Measurements from ENCODE around the gene TRMT44.
"Not testable (repeated sequence)": the region's sequence is repeated elsewhere in the genome, so short reads cannot be mapped to it uniquely, and the experiment has no call there.

TRMT44 gene

GRCh38 chr4:8488791-8489369 is 48.3 kb downstream of the TRMT44 start:
- TF ChIP-seq CTCF (IDR thresholded peaks at IDR 0.05; ENCODE audit: extremely low read depth, insufficient read depth, missing control alignments), result no peak
- no peak for DNase-seq (ENCODE audit: low spot score)

GRCh38 chr4:8491478-8491877 is 50.9 kb downstream of the TRMT44 start:
- in situ Hi-C loops (cut with MboI; ENCODE audit: low pct_unique_long_range_greater_than_20kb, low sequenced_read_pairs, unreplicated experiment); DNase-seq (ENCODE audit: low spot score): not testable (repeated sequence)

More at GRCh38 chr4:8488791-8489369, 48.3 kb downstream of the TRMT44 start:
- in situ Hi-C loops (cut with MboI; ENCODE audit: low pct_unique_long_range_greater_than_20kb, low sequenced_read_pairs, unreplicated experiment), result no loop called here

- no peak for TF ChIP-seq CTCF (IDR thresholded peaks at IDR 0.05; ENCODE audit: extremely low read depth, insufficient read depth, missing control alignments)
- no peak for DNase-seq (ENCODE audit: low spot score)
- in situ Hi-C loops (cut with MboI; ENCODE audit: low pct_unique_long_range_greater_than_20kb, low sequenced_read_pairs, unreplicated experiment), result no loop called here
Observed at GRCh38 chr4:8492174-8492573, 51.6 kb downstream of the TRMT44 start.

- in situ Hi-C loops (cut with MboI; ENCODE audit: low pct_unique_long_range_greater_than_20kb, low sequenced_read_pairs, unreplicated experiment), result no loop called here
- no peak for TF ChIP-seq CTCF (IDR thresholded peaks at IDR 0.05; ENCODE audit: extremely low read depth, insufficient read depth, missing control alignments)
- DNase-seq (ENCODE audit: low spot score), result no peak
Observed at GRCh38 chr4:8493484-8493883, 52.9 kb downstream of the TRMT44 start.

- TF ChIP-seq CTCF (IDR thresholded peaks at IDR 0.05; ENCODE audit: extremely low read depth, insufficient read depth, missing control alignments), result no peak
- in situ Hi-C loops (cut with MboI; ENCODE audit: low pct_unique_long_range_greater_than_20kb, low sequenced_read_pairs, unreplicated experiment), result no loop called here
- no peak for DNase-seq (ENCODE audit: low spot score)
Observed at GRCh38 chr4:8494218-8494617, 53.6 kb downstream of the TRMT44 start.

GRCh38 chr4:8494983-8495548 is 54.5 kb downstream of the TRMT44 start:
- DNase-seq (ENCODE audit: low spot score), result no peak
- no peak for TF ChIP-seq CTCF (IDR thresholded peaks at IDR 0.05; ENCODE audit: extremely low read depth, insufficient read depth, missing control alignments)
- in situ Hi-C loops (cut with MboI; ENCODE audit: low pct_unique_long_range_greater_than_20kb, low sequenced_read_pairs, unreplicated experiment), result no loop called here

GRCh38 chr4:8495803-8496202 is 55.2 kb downstream of the TRMT44 start:
- in situ Hi-C loops (cut with MboI; ENCODE audit: low pct_unique_long_range_greater_than_20kb, low sequenced_read_pairs, unreplicated experiment), result no loop called here
- no peak for DNase-seq (ENCODE audit: low spot score)
- no peak for TF ChIP-seq CTCF (IDR thresholded peaks at IDR 0.05; ENCODE audit: extremely low read depth, insufficient read depth, missing control alignments)
